Stimulated activated CD8-positive, alpha-beta memory T cell treated with anti-CD3 and anti-CD28 coated beads, Interleukin-7, amount 100 ng/mL, for 48 hours (primary cell): ENCODE measurements around the gene DYNLRB2.

Experiments used
- DNase-seq, 2 donors: peaks; one replicate each; pipeline ENCODE4 v3.0.0-alpha.2; 2020; ENCODE audit warnings: low read depth in 1 of 2; ENCODE audit errors: extremely low read depth in 1 of 2

The DYNLRB2 gene

DNA sequence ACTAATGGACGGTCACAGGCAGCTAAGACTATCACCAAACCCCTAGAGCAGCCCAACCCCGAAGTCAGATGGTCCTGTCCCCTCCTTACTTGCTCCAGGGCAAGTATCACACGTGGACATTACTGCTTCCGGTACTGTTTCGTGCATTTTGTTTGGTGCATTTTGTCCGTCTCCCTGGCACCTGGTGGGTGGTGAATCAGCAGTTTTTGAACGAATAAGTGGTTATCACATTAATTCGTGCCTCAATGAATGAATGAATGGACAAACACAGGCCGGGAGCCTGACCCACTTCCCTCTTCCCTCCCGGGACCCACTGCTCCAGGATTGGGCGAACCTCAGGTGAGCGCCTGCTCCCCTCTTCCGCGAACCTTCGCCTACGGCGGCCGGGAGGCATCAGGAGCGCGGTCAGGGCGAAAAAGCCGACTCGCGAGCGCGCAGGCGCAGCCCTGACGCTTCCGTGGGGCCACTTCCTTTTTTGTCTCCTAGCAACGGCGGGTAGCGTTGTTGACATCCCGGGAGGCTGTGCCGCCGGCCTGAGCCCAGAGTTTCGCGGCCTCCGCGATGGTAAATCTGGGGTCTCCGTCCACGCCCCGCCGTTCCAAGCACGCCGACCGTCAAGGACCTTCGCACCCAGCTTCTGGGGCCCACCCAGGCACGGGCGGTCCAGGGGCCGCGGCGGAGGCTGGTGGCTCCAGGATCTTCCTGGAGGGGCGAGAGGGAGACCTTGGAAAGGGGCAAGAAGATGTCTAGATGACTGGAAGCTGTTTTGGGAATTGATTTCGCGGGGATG, at the start of gene DYNLRB2:
TSS of gene DYNLRB2 (plus strand) at position 478 of the 790 bp plus-strand sequence. CDS start at position 562, 84 bp downstream.
- peak; percentile 84 to 85 for DNase-seq

GRCh38 chr16:80500116-80500859, 40.5 kb upstream of the DYNLRB2 start:
- DNase-seq: no peak

DNA sequence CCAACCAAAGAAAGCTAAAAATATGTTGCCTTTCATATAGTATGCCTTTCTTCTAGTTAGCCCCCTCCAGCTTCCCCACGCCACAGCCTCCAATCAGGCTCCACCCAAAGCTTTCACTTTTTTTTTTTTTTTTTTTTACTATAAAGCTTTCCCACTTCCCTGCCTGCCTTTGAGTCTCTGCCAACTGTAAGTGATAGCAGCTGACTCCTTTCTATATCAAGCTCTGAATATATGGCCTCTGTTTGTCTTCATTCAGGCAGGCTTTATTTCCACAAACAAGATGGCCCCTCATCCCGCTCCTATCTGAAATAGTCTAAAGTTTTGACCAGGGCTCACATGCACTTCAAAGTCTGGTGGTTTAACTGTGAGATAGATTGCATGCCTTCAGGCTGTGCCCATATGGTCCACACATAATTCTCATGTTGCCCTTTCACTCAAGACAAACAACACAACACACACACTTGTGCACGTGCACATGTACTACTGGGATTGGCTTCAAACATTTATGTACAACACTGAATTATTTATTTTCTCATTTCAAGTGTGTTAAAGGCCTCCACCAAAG, 39.8 kb upstream of the DYNLRB2 start:
- DNase-seq: no peak

DNA sequence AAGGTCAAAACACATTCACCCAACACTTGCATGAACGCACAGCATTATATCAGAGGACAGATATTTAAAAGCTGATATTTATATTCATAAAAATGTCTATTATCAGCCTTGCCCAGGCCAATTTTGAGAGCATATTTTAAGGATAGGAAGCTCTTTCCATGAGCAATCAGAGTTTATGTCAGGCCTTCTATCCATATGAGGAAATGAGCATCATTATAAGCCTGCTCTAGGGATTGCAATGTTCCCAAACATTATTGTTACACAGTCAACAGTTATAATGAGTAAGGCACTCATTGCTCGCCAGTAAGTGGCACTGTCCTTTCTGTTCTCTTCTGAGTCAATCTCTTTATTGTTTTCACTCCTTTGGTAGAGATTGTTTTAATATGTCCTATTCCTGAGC, 37.7 kb upstream of the DYNLRB2 start:
- DNase-seq: no peak

GRCh38 chr16:80507538-80507937, 33.3 kb upstream of the DYNLRB2 start:
- no peak for DNase-seq

DNA sequence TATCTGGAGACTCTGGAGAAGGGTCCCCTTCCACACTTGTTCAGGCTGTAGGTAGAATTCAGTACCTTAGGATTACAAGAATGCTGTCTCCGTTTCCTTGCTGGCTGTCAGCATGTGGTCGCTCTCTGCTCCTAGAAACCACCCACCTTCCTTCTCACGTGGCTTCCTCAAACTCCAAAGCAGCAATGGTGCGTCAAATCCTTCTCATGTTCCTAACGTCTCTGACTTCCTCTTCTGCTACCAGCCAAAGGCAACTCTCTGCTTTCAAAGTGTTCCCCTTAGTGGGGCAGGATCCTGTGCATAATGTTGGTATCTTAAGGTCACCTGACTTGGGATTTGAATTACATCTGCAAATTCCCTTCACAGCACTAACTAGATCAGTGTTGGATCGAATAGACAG, 30.9 kb upstream of the DYNLRB2 start:
- no peak for DNase-seq

- DNase-seq: no peak
Observed at GRCh38 chr16:80511824-80512592, 28.8 kb upstream of the DYNLRB2 start.

DNA sequence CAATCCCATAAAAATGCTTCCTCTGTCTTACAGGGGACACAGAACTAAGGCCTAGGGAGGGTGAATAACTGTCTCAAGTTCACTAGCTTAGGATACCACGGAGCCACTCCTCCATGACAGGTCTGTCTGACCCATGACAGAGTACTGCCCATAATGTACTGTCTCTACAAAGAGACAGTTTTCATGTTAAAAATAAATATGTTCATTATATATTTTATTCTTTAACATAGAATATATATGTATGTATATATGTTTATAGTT, 28.3 kb upstream of the DYNLRB2 start:
- DNase-seq: no peak

- DNase-seq: no peak
Observed at GRCh38 chr16:80515374-80515773, 25.4 kb upstream of the DYNLRB2 start.

GRCh38 chr16:80517846-80518245, 22.9 kb upstream of the DYNLRB2 start:
- DNase-seq: no peak

GRCh38 chr16:80518436-80518835, 22.4 kb upstream of the DYNLRB2 start:
- no peak for DNase-seq

- DNase-seq: no peak
Observed at GRCh38 chr16:80519189-80519588, 21.6 kb upstream of the DYNLRB2 start.

DNA sequence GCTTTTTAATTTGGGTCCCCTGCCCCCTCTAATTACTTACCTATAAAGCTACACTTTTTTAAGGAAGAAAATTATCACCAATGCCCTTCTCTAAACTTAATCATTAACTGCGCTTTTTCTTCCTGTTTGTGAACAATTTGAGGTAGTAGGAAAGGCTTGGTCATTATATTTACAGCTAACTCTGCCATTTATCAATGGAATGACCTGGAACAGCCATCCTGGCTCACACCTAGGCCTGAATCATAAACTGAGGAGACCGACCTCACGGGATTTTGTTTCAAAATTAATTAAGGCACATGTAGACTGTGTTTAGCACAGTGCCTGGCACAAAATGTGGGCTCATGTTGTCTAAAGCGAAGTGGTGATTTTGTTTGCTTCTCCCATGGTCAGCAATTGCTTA, 15.4 kb upstream of the DYNLRB2 start:
- DNase-seq: no peak

- DNase-seq: peak in 1 of 2 donors; percentile 26
Observed at GRCh38 chr16:80526418-80527061, 14.3 kb upstream of the DYNLRB2 start.

GRCh38 chr16:80527297-80527696, 13.5 kb upstream of the DYNLRB2 start:
- peak; percentile 37 to 39 for DNase-seq

DNA sequence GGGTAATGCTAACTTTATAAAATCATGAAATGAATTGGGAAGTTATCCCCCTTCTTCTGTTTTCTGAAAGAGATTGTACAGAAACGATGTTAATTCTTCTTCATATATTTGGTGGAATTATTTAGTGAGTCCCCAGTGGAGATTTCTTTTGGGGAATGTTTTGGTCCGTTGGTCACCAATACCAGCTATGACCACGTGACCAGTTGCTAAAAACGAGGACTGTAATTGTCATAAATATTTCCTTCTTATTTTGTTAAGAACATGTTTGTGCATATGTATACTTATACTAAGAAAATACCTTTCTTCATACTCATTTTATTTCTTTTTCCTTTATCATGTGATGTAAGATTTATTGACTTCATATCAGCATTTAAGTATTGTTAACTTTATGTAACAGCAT, 10.3 kb upstream of the DYNLRB2 start:
- DNase-seq: no peak

DNA sequence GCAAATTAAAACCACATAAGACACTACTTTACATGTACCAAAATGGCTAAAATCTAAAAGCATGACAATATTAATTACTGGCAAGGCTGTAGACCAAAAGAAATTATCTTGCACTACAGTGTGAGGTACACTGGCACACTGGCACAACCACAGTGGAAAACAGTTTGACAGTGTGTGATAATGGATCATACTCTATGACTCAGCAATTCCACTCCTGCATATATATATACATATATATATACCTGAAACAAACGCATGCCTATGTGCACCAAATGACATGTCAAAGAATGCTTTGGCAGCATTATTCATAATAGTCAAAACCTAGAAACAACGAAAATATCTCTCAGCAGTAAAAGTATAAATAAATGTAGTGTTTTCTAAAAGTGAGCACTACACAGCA, 4.6 kb upstream of the DYNLRB2 start:
- DNase-seq: no peak

- no peak for DNase-seq
Observed at GRCh38 chr16:80541306-80541694, 507 bp downstream of the DYNLRB2 start.

- DNase-seq: no peak
Observed at GRCh38 chr16:80543162-80543561, 2.4 kb downstream of the DYNLRB2 start.

DNA sequence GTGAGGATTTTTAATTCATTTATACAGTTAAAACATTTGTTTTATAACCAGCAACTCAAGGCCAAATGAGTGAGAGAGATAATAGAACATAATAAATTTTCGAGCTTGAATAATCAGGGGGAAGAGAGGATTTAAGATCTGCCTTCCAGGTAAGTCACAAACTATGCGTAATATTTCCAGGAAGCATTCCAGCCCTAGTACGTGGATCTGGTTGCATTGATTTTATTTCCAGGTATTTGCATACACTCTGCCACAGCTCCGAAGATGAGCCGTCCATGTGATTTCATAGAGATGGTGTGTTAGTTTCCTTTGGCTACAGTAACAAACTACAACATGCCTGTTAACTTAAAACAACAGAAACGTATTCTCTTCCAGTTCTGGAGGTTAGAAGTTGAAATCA, 3.5 kb downstream of the DYNLRB2 start:
- no peak for DNase-seq

- DNase-seq: no peak
Observed at GRCh38 chr16:80546249-80546648, 5.5 kb downstream of the DYNLRB2 start.
